K562 (cell line): ENCODE data around the gene CAPRIN1. TPM values are rescaled to one million over a fixed set of nuclear protein-coding genes. Genes with fewer than 3 reads are reported as not detected.

ENCODE experiments used
- CEBPB ChIP-seq: fragments of 450-650 bp; IDR thresholded peaks from 2 replicates; pipeline ENCODE4 v1.6.1; 2016; ENCODE audit warnings: missing genetic modification characterization, missing compliant biosample characterization
- CREBBP ChIP-seq: IDR thresholded peaks from one replicate; pipeline ENCODE4 v1.6.1; 2012; ENCODE audit warnings: low read depth, mild to moderate bottlenecking, control low read depth, inconsistent platforms, low read length
- HDAC3 ChIP-seq: fragments of 450-650 bp; IDR thresholded peaks from 2 replicates; pipeline ENCODE4 v1.6.1; 2018; ENCODE audit warnings: borderline replicate concordance, mild to moderate bottlenecking, moderate library complexity; ENCODE audit not compliant: partially characterized antibody
- NCOA6 ChIP-seq: fragments of 450-650 bp; IDR thresholded peaks from 2 replicates; pipeline ENCODE4 v1.6.1; 2017; ENCODE audit warnings: mild to moderate bottlenecking
- PTBP1 ChIP-seq: fragments of 200-400 bp; formaldehyde crosslinking; IDR thresholded peaks from 2 replicates; pipeline ENCODE4 v1.6.1; 2017; ENCODE audit warnings: low read depth, low read length
- SAP30 ChIP-seq: fragments of 200-600 bp; sonication (generic); IDR thresholded peaks from 2 replicates; pipeline ENCODE4 v1.6.1; 2012; ENCODE audit warnings: borderline replicate concordance, low read depth, mild to moderate bottlenecking, moderate library complexity, low read length, control low read depth, inconsistent platforms; ENCODE audit not compliant: insufficient read depth, poor library complexity, severe bottlenecking
- polyA plus RNA-seq, 8 experiments: library from polyadenylated mRNA; depleted of rRNA in 4 of 8; stranded (reverse) in 5 of 8; unstranded in 3 of 8; fragments of >200 nt; fragmentation: Nextera tagmentation in 2 of 8; fragmentation: Illumina TruSeq in 1 of 8; extraction: Ambion mirVana in 2 of 8; extraction: Trizol in 1 of 8; gene quantifications; 2 replicates each; pipeline versions ENCODE4 v1.2.1 to v1.2.3, GENCODE V29; 2011 to 2014; ENCODE audit warnings: inconsistent platforms in 1 of 8, missing spikeins in 1 of 8
- total RNA-seq, 7 experiments: library from RNA; depleted of rRNA in 6 of 7; stranded (reverse); fragments of >200 nt in 6 of 7; fragmentation: Illumina TruSeq in 2 of 7; extraction: Trizol in 2 of 7; gene quantifications; 2 replicates each; pipeline versions ENCODE4 v1.2.1 to v1.2.3, GENCODE V29; 2011 to 2021; ENCODE audit warnings: low replicate concordance in 1 of 7
- TF ChIP-seq, protein P1 (sequence below): fragments of 250-450 bp; sonication (Bioruptor Pico); IDR thresholded peaks from 2 replicates; pipeline ENCODE4 v1.8.0; 2021; ENCODE audit warnings: borderline replicate concordance, mild to moderate bottlenecking, moderate library complexity; ENCODE audit not compliant: poor library complexity, severe bottlenecking
- TF ChIP-seq, protein P2 (sequence below): IDR thresholded peaks from 2 replicates; pipeline ENCODE4 v1.6.1; 2012; ENCODE audit warnings: low read depth, low read length, improper control_type of control experiment, borderline replicate concordance
- TF ChIP-seq, protein P3 (sequence below), 2 experiments: fragments of 450-650 bp; formaldehyde crosslinking in 1 of 2; IDR thresholded peaks; 2 replicates each; pipeline versions ENCODE4 v1.4.0 to v1.6.1; 2014 to 2020; ENCODE audit warnings: mild to moderate bottlenecking in 2 of 2, borderline replicate concordance in 1 of 2, low read depth in 1 of 2
- TF ChIP-seq, protein P4 (sequence below): sonication (generic); formaldehyde crosslinking; IDR thresholded peaks from 2 replicates; pipeline ENCODE4 v1.8.0; 2022; ENCODE audit warnings: mild to moderate bottlenecking, missing genetic modification reagents

Gene CAPRIN1
- total and polyA plus RNA-seq, 9 of the 15 experiments (the other 6 are each of a cell fraction or from before 2014, with no cell fraction given) = 49.6 to 271 (median 244) TPM

DNA sequence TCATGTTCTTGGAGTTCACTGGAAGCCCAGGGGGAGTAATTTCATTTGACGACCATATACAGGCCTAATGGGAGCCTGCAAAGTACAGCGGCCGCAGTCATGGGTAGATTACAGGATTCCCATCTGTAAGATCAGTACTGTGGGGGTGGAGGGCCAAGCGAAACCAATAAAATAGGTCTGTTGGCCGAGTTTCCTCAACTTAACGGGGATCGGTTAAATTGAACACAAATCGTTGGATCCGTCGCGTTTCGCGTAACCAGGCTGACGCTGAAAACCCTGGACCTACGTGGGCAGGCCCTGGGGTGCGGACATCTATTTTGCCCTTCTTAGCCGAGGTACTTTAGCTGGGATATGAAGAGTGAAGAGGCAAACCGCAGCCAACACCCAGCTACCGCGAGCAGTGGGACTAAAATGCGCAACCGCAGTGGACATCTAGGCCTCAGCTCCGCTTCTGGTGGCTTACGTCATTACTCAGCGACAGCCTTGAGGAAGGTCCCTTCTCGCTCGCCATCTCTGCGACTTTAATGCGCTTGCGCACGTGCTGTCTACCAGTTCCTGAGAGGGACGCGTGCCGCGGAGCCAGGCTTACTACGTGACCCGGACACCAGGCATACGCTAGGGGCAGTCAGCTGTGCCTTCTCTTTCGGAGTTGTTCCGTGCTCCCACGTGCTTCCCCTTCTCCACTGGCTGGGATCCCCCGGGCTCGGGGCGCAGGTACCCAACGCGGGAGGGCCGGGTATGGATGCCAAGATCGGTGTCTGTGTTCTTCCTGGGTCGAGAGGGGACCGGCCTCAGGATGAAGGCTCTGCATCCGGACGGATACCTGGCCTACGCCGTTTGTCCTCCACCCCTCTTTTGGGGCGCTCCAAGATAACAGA is 53.8 kb downstream of the CAPRIN1 start, which contains the start of gene NAT10 (continued):
- TF ChIP-seq, protein P1, sequence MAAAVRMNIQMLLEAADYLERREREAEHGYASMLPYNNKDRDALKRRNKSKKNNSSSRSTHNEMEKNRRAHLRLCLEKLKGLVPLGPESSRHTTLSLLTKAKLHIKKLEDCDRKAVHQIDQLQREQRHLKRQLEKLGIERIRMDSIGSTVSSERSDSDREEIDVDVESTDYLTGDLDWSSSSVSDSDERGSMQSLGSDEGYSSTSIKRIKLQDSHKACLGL (CRISPR knock-in tag) = peak; percentile 96
- TF ChIP-seq NCOA6 (no peak; the same call in 1 of the 2 replicates), PTBP1 (no peak), CEBPB (tag) (no peak), SAP30 (peak; percentile 98), CREBBP (no peak), HDAC3 (no peak)
- TF ChIP-seq, protein P2, sequence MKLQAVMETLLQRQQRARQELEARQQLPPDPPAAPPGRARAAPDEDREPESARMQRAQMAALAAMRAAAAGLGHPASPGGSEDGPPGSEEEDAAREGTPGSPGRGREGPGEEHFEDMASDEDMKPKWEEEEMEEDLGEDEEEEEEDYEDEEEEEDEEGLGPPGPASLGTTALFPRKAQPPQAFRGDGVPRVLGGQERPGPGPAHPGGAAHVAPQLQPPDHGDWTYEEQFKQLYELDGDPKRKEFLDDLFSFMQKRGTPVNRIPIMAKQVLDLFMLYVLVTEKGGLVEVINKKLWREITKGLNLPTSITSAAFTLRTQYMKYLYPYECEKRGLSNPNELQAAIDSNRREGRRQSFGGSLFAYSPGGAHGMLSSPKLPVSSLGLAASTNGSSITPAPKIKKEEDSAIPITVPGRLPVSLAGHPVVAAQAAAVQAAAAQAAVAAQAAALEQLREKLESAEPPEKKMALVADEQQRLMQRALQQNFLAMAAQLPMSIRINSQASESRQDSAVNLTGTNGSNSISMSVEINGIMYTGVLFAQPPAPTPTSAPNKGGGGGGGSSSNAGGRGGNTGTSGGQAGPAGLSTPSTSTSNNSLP = no peak
- TF ChIP-seq, protein P3, sequence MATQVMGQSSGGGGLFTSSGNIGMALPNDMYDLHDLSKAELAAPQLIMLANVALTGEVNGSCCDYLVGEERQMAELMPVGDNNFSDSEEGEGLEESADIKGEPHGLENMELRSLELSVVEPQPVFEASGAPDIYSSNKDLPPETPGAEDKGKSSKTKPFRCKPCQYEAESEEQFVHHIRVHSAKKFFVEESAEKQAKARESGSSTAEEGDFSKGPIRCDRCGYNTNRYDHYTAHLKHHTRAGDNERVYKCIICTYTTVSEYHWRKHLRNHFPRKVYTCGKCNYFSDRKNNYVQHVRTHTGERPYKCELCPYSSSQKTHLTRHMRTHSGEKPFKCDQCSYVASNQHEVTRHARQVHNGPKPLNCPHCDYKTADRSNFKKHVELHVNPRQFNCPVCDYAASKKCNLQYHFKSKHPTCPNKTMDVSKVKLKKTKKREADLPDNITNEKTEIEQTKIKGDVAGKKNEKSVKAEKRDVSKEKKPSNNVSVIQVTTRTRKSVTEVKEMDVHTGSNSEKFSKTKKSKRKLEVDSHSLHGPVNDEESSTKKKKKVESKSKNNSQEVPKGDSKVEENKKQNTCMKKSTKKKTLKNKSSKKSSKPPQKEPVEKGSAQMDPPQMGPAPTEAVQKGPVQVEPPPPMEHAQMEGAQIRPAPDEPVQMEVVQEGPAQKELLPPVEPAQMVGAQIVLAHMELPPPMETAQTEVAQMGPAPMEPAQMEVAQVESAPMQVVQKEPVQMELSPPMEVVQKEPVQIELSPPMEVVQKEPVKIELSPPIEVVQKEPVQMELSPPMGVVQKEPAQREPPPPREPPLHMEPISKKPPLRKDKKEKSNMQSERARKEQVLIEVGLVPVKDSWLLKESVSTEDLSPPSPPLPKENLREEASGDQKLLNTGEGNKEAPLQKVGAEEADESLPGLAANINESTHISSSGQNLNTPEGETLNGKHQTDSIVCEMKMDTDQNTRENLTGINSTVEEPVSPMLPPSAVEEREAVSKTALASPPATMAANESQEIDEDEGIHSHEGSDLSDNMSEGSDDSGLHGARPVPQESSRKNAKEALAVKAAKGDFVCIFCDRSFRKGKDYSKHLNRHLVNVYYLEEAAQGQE (IDR thresholded peaks at IDR 0.05; ENCODE audit: borderline replicate concordance) = 0 out of 2 replicates have a peak, but pooled peaks have one; percentile 3
- TF ChIP-seq, protein P3 (CRISPR knock-in tag; IDR thresholded peaks at IDR 0.05; ENCODE audit: low read depth) = peak; percentile 66
- TF ChIP-seq, protein P4, sequence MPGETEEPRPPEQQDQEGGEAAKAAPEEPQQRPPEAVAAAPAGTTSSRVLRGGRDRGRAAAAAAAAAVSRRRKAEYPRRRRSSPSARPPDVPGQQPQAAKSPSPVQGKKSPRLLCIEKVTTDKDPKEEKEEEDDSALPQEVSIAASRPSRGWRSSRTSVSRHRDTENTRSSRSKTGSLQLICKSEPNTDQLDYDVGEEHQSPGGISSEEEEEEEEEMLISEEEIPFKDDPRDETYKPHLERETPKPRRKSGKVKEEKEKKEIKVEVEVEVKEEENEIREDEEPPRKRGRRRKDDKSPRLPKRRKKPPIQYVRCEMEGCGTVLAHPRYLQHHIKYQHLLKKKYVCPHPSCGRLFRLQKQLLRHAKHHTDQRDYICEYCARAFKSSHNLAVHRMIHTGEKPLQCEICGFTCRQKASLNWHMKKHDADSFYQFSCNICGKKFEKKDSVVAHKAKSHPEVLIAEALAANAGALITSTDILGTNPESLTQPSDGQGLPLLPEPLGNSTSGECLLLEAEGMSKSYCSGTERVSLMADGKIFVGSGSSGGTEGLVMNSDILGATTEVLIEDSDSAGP = no peak
